ENCODE measurements around the gene ATAT1. TPM values are rescaled to one million over a fixed set of nuclear protein-coding genes. Genes with fewer than 3 reads are reported as not detected.

Gene ATAT1
- polyA plus RNA-seq, 1 donor from 2014 or later: 70.4 TPM

DNA sequence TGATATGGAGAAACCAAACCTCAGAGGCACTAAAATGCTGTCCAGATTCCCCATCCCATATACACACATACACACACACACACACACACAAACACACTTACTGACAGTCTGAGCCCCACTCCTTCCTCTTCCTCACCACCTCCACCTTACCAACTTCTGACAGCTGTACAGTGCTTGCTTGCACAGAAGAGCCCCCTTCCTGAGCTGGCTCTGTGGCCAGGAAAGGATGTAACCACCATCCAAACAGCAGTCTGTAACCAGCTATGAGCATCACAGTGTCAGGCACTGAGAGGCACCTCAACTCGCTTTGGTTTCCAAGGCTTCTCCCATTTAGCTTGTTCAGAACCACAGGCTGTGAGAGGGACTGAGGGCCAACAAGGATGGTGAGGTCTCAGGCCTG lies 14.4 kb downstream of the ATAT1 start:
- H3K9me2 ChIP-seq (ENCODE audit: insufficient read depth, low read length): no peaks in the 10 kb centered on the region
- TF ChIP-seq EZH2 (IDR thresholded peaks at IDR 0.05; ENCODE audit: borderline replicate concordance, insufficient read depth, low read length, poor library complexity, severe bottlenecking) (no peak), TAF1 (IDR thresholded peaks at IDR 0.05; ENCODE audit: low read depth) (no peak), SMC3 (conservative IDR thresholded peaks at IDR 0.05; ENCODE audit: poor library complexity) (no peak), RAD21 (conservative IDR thresholded peaks at IDR 0.05) (no peak), MXI1 (conservative IDR thresholded peaks at IDR 0.05; ENCODE audit: poor library complexity, severe bottlenecking) (no peak), POLR2AphosphoS5 (IDR thresholded peaks at IDR 0.05) (no peak), REST (IDR thresholded peaks at IDR 0.05; ENCODE audit: borderline replicate concordance) (no peak), EP300 (conservative IDR thresholded peaks at IDR 0.05; ENCODE audit: poor library complexity, severe bottlenecking) (no peak)
- TF ChIP-seq, protein P1, sequence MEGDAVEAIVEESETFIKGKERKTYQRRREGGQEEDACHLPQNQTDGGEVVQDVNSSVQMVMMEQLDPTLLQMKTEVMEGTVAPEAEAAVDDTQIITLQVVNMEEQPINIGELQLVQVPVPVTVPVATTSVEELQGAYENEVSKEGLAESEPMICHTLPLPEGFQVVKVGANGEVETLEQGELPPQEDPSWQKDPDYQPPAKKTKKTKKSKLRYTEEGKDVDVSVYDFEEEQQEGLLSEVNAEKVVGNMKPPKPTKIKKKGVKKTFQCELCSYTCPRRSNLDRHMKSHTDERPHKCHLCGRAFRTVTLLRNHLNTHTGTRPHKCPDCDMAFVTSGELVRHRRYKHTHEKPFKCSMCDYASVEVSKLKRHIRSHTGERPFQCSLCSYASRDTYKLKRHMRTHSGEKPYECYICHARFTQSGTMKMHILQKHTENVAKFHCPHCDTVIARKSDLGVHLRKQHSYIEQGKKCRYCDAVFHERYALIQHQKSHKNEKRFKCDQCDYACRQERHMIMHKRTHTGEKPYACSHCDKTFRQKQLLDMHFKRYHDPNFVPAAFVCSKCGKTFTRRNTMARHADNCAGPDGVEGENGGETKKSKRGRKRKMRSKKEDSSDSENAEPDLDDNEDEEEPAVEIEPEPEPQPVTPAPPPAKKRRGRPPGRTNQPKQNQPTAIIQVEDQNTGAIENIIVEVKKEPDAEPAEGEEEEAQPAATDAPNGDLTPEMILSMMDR (IDR thresholded peaks at IDR 0.05; ENCODE audit: poor library complexity, severe bottlenecking): no peak

GRCh38 chr6:30643656-30644055 lies 17.0 kb downstream of the ATAT1 start:
- no peak for TF ChIP-seq REST (IDR thresholded peaks at IDR 0.05; ENCODE audit: borderline replicate concordance)
- no peak for TF ChIP-seq MXI1 (conservative IDR thresholded peaks at IDR 0.05; ENCODE audit: poor library complexity, severe bottlenecking)
- TF ChIP-seq, protein P1 (IDR thresholded peaks at IDR 0.05; ENCODE audit: poor library complexity, severe bottlenecking): no peak
- no peak for TF ChIP-seq EZH2 (IDR thresholded peaks at IDR 0.05; ENCODE audit: borderline replicate concordance, insufficient read depth, low read length, poor library complexity, severe bottlenecking)
- no peak for TF ChIP-seq POLR2AphosphoS5 (IDR thresholded peaks at IDR 0.05)
- no peak for TF ChIP-seq TAF1 (IDR thresholded peaks at IDR 0.05; ENCODE audit: low read depth)
- TF ChIP-seq SMC3 (conservative IDR thresholded peaks at IDR 0.05; ENCODE audit: poor library complexity): no peak
- no peak for TF ChIP-seq EP300 (conservative IDR thresholded peaks at IDR 0.05; ENCODE audit: poor library complexity, severe bottlenecking)
- TF ChIP-seq RAD21 (conservative IDR thresholded peaks at IDR 0.05): no peak
- no peak overlapping the region for H3K4me3 ChIP-seq (ENCODE audit: low read length)
- no peak overlapping the region for H3K9ac ChIP-seq (ENCODE audit: low read length)
- H3K9me3 ChIP-seq (ENCODE audit: low read length): no peaks in the 10 kb centered on the region
- H3K4me2 ChIP-seq (ENCODE audit: low read length): no peak overlapping the region
- H3K9me2 ChIP-seq (ENCODE audit: insufficient read depth, low read length): no peaks in the 10 kb centered on the region
- no peak overlapping the region for H3K27ac ChIP-seq (ENCODE audit: low read length)
- H3F3A ChIP-seq (ENCODE audit: insufficient read depth, low read length, poor library complexity, severe bottlenecking): no peaks in the 10 kb centered on the region
- no peak overlapping the region for H2AFZ ChIP-seq (ENCODE audit: low read depth, low read length)
- H4K20me1 ChIP-seq (ENCODE audit: insufficient read depth): no peaks in the 10 kb centered on the region
- peaks cover 8% of the 10 kb centered on the region for H3K36me3 ChIP-seq (ENCODE audit: insufficient read depth, low read length)
- H3K79me2 ChIP-seq (replicated peaks; ENCODE audit: insufficient read depth, low read length): peaks cover 29% of the 10 kb centered on the region
- no peaks in the 10 kb centered on the region for H3K27me3 ChIP-seq (ENCODE audit: insufficient read depth, low read depth, low read length)

More for the DNA sequence above, 14.4 kb downstream of the ATAT1 start:
- H3K4me2 ChIP-seq (ENCODE audit: low read length): no peak overlapping the region
- no peak overlapping the region for H2AFZ ChIP-seq (ENCODE audit: low read depth, low read length)
- H3K4me3 ChIP-seq (ENCODE audit: low read length): no peak overlapping the region
- H4K20me1 ChIP-seq (ENCODE audit: insufficient read depth): no peaks in the 10 kb centered on the region
- H3K36me3 ChIP-seq (ENCODE audit: insufficient read depth, low read length): peaks cover 8% of the 10 kb centered on the region
- no peak overlapping the region for H3K9ac ChIP-seq (ENCODE audit: low read length)
- H3K79me2 ChIP-seq (replicated peaks; ENCODE audit: insufficient read depth, low read length): peaks cover 12% of the 10 kb centered on the region
- H3K9me3 ChIP-seq (ENCODE audit: low read length): no peaks in the 10 kb centered on the region
- no peaks in the 10 kb centered on the region for H3F3A ChIP-seq (ENCODE audit: insufficient read depth, low read length, poor library complexity, severe bottlenecking)
- no peak overlapping the region for H3K27ac ChIP-seq (ENCODE audit: low read length)
- H3K27me3 ChIP-seq (ENCODE audit: insufficient read depth, low read depth, low read length): no peaks in the 10 kb centered on the region

Data from neural cell (in vitro differentiated cells).